ENCODE results near the gene MITF. TPM values are rescaled to one million over a fixed set of nuclear protein-coding genes. Genes with fewer than 3 reads are reported as not detected.

Gene MITF
- total RNA-seq, 1 donor from 2014 or later: 0.25 TPM

- peaks cover 4% of the 10 kb centered on the region for H3K36me3 Mint-ChIP-seq (ENCODE audit: unreplicated experiment)
- peaks cover 2% of the 10 kb centered on the region for H3K27me3 Mint-ChIP-seq (ENCODE audit: unreplicated experiment)
- no peak for DNase-seq
- peaks cover 2% of the 10 kb centered on the region for H3K4me1 Mint-ChIP-seq (ENCODE audit: low read depth, unreplicated experiment)
- no peak overlapping the region for H3K27ac Mint-ChIP-seq (ENCODE audit: unreplicated experiment)
- no peak overlapping the region for H3K4me3 Mint-ChIP-seq (ENCODE audit: unreplicated experiment)
- TF ChIP-seq CTCF (IDR thresholded peaks at IDR 0.05; ENCODE audit: partially characterized antibody, unreplicated experiment): no peak
- no peaks in the 10 kb centered on the region for H3K9me3 Mint-ChIP-seq (ENCODE audit: unreplicated experiment)
Measured at GRCh38 chr3:69781593-69781992, 42.3 kb downstream of the MITF start.

- Mint-ChIP-seq H3K27me3 (ENCODE audit: unreplicated experiment) (peaks cover 2% of the 10 kb centered on the region), H3K36me3 (ENCODE audit: unreplicated experiment) (no peaks in the 10 kb centered on the region), H3K9me3 (ENCODE audit: unreplicated experiment) (no peaks in the 10 kb centered on the region), H3K27ac (ENCODE audit: unreplicated experiment) (no peak overlapping the region), H3K4me3 (ENCODE audit: unreplicated experiment) (no peak overlapping the region), H3K4me1 (ENCODE audit: low read depth, unreplicated experiment) (peaks cover 2% of the 10 kb centered on the region)
- no peak for DNase-seq
- TF ChIP-seq CTCF (IDR thresholded peaks at IDR 0.05; ENCODE audit: partially characterized antibody, unreplicated experiment): no peak
Measured at GRCh38 chr3:69784954-69785514, 45.8 kb downstream of the MITF start.

GRCh38 chr3:69785769-69786320 is 46.6 kb downstream of the MITF start:
- no peak overlapping the region for H3K4me3 Mint-ChIP-seq (ENCODE audit: unreplicated experiment)
- TF ChIP-seq CTCF (IDR thresholded peaks at IDR 0.05; ENCODE audit: partially characterized antibody, unreplicated experiment): no peak
- peaks cover 2% of the 10 kb centered on the region for H3K4me1 Mint-ChIP-seq (ENCODE audit: low read depth, unreplicated experiment)
- peaks cover 2% of the 10 kb centered on the region for H3K27me3 Mint-ChIP-seq (ENCODE audit: unreplicated experiment)
- H3K36me3 Mint-ChIP-seq (ENCODE audit: unreplicated experiment): no peaks in the 10 kb centered on the region
- H3K27ac Mint-ChIP-seq (ENCODE audit: unreplicated experiment): no peak overlapping the region
- no peak for DNase-seq
- H3K9me3 Mint-ChIP-seq (ENCODE audit: unreplicated experiment): no peaks in the 10 kb centered on the region

GRCh38 chr3:69786854-69787253 is 47.6 kb downstream of the MITF start:
- DNase-seq: no peak
- no peak for TF ChIP-seq CTCF (IDR thresholded peaks at IDR 0.05; ENCODE audit: partially characterized antibody, unreplicated experiment)
- H3K27ac Mint-ChIP-seq (ENCODE audit: unreplicated experiment): no peak overlapping the region
- no peaks in the 10 kb centered on the region for H3K9me3 Mint-ChIP-seq (ENCODE audit: unreplicated experiment)
- no peaks in the 10 kb centered on the region for H3K36me3 Mint-ChIP-seq (ENCODE audit: unreplicated experiment)
- no peak overlapping the region for H3K4me3 Mint-ChIP-seq (ENCODE audit: unreplicated experiment)
- peaks cover 2% of the 10 kb centered on the region for H3K4me1 Mint-ChIP-seq (ENCODE audit: low read depth, unreplicated experiment)
- H3K27me3 Mint-ChIP-seq (ENCODE audit: unreplicated experiment): peaks cover 2% of the 10 kb centered on the region

- no peak overlapping the region for H3K27ac Mint-ChIP-seq (ENCODE audit: unreplicated experiment)
- no peak for TF ChIP-seq CTCF (IDR thresholded peaks at IDR 0.05; ENCODE audit: partially characterized antibody, unreplicated experiment)
- H3K36me3 Mint-ChIP-seq (ENCODE audit: unreplicated experiment): no peaks in the 10 kb centered on the region
- peaks cover 2% of the 10 kb centered on the region for H3K4me1 Mint-ChIP-seq (ENCODE audit: low read depth, unreplicated experiment)
- H3K27me3 Mint-ChIP-seq (ENCODE audit: unreplicated experiment): peaks cover 2% of the 10 kb centered on the region
- no peak overlapping the region for H3K4me3 Mint-ChIP-seq (ENCODE audit: unreplicated experiment)
- DNase-seq: no peak
- H3K9me3 Mint-ChIP-seq (ENCODE audit: unreplicated experiment): no peaks in the 10 kb centered on the region
Measured at GRCh38 chr3:69787436-69788168, 48.3 kb downstream of the MITF start.
